DOHH2 (cell line): Measurements from ENCODE around the gene AGAP3.

Source experiments
- CTCF ChIP-seq: fragments of 200-600 bp; sonication (generic); IDR thresholded peaks from one replicate; pipeline ENCODE4 v1.5.1; 2014; ENCODE audit warnings: antibody characterized with exemption, mild to moderate bottlenecking, low read depth, low read length; ENCODE audit not compliant: poor library complexity, severe bottlenecking
- EZH2phosphoT487 ChIP-seq: fragments of 200-600 bp; sonication (generic); IDR thresholded peaks from 2 replicates; pipeline ENCODE4 v1.6.1; 2017; ENCODE audit warnings: borderline replicate concordance, mild to moderate bottlenecking, antibody characterized with exemption, low read length, moderate library complexity, mixed read lengths

GRCh38 chr7:151073990-151074389 is 12.3 kb upstream of the AGAP3 start:
- TF ChIP-seq CTCF (no peak), EZH2phosphoT487 (no peak)
